Erythroblast (primary cell): Measurements from ENCODE around the gene B4GALT6.

ENCODE experiments used
- GATA1 ChIP-seq: IDR thresholded peaks from 2 replicates; pipeline ENCODE4 v1.6.1; 2011; ENCODE audit warnings: low read depth, mild to moderate bottlenecking, control low read depth, low read length, moderate library complexity
- POLR2A ChIP-seq: IDR thresholded peaks from 2 replicates; pipeline ENCODE4 v1.6.1; 2011; ENCODE audit warnings: mild to moderate bottlenecking, low read length

- TF ChIP-seq POLR2A, result no peak
- TF ChIP-seq GATA1, result no peak
These were observed 29.0 kb downstream of the B4GALT6 start for GRCh38 chr18:31655354-31655753.
